ENCODE measurements around the gene TRIO.

The TRIO gene

DNA sequence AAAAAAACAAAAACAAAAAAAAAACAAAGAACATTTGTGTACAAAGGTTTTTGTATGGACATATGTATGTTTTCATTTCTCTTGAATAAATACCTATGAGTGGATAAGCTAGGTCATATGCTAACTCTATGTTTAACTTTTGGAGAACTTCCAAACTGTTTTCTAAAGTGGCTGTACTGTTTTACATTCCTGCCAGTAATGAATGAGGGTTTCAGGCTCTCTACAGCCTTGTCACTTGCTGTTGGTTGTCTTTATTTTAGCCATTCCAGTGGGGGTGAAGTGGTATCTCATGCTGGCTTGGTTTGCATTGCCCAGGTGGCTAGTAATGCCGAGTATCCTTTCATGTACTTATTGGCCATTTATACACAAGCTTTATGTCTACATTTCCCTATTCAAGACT is 9.1 kb upstream of the TRIO start:
- TF ChIP-seq, protein P1, sequence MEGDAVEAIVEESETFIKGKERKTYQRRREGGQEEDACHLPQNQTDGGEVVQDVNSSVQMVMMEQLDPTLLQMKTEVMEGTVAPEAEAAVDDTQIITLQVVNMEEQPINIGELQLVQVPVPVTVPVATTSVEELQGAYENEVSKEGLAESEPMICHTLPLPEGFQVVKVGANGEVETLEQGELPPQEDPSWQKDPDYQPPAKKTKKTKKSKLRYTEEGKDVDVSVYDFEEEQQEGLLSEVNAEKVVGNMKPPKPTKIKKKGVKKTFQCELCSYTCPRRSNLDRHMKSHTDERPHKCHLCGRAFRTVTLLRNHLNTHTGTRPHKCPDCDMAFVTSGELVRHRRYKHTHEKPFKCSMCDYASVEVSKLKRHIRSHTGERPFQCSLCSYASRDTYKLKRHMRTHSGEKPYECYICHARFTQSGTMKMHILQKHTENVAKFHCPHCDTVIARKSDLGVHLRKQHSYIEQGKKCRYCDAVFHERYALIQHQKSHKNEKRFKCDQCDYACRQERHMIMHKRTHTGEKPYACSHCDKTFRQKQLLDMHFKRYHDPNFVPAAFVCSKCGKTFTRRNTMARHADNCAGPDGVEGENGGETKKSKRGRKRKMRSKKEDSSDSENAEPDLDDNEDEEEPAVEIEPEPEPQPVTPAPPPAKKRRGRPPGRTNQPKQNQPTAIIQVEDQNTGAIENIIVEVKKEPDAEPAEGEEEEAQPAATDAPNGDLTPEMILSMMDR (IDR thresholded peaks at IDR 0.05; ENCODE audit: low read depth, low read length), result no peak
- DNase-seq (ENCODE audit: extremely low read depth, low read depth), result no peak

DNA sequence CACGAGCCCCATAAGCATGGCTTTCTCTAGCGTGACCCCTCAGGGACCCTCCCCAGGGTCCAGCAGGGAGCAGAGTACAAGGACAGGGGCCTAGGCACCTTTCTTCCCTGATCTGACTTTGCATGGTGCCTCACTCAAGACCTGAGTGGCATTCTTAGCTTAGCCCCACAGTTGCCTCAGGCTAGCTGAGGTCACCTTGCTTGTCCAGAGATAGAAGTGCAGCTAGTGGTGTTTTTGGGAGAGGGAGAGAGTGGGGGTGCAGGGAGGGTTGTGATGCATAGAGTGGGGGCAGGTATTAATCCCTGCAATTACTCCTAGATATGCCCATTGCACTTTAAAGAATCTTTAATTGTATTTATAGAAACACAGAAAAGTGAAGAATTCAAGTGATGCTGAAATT is 8.4 kb upstream of the TRIO start:
- TF ChIP-seq, protein P1 (IDR thresholded peaks at IDR 0.05; ENCODE audit: low read depth, low read length), result no peak
- no peak for DNase-seq (ENCODE audit: extremely low read depth, low read depth)

DNA sequence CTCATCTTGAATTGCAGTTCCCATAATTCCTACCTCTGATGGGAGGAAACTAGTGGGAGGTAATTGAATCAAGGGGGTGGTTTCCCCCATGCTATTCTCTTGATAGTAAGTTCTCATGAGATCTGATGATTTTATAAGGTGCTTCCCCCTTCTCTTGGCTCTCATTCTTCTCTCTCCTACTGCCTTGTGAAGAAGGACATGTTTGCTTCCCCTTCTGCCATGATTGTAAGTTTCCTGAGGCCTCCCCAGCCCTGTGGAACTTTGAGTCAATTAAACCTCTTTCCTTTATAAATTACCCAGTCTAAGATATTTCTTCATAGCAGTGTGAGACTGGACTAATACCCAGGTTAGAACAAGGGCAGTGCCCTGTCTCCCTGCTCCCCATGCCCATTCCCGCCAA is 7.5 kb upstream of the TRIO start:
- TF ChIP-seq, protein P1 (IDR thresholded peaks at IDR 0.05; ENCODE audit: low read depth, low read length), result no peak
- DNase-seq (ENCODE audit: extremely low read depth, low read depth), result no peak

DNA sequence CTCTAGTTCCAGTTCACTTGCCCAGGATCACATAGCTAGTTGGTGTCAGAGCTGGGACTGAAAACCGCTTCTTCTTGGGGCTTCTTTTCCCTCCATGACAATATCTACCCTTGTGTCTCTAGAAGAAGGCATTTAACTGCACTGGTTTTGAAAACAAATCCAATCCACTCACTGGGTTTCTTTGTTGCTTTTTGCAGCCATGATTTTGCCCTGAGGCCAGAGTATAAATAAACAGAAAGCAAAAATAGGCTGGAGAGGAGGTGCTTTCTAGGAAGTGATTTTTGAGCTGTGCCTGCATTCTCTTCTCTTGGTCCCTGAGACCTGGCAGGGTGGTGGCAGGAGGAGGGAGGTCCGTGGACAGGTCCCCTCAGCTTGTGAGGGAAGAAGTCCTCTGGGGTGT is 6.9 kb upstream of the TRIO start:
- no peak for DNase-seq (ENCODE audit: extremely low read depth, low read depth)

DNA sequence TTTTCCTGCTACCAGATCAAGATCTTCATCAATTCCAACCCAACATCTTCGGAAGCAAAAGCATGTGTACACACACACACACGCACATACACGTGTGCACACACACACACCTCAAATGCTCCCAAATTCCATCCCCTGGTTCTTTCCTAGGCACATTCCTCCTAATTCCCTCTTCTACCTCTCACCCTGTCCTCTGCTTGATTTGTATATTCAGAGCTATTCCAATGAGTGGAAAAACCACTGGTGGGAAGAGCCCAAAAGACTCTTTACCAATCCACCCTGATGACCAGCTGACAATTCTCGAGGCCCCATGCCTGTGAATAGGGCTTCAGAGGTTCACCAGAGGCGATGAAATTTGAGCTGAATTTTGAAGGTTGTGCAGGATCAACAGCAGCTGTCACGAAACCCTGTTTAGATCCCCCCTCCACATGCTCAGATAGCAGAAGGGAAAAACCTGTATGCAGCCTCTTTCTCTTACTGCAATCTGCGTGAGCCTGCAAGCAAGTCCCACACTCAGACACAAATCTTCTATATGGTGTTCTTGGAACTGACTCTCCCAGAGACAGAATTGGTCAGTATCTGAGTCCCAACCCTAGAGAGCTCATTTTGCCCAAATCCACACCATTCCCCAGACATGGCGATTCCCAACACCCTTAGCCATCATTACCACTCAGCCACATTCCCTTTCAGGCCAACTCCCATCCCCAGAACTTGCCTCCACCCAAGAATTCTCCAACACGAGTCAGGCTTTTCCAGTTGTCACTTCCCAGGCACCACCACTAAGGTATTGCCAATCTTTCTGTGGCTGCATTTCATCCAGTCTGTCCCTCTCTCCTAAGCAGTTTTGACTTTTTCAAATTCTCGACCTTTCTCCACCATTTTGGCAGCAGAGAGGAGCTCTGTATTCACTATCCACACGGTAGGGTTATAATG is 4.3 kb upstream of the TRIO start:
- TF ChIP-seq, protein P1 (IDR thresholded peaks at IDR 0.05; ENCODE audit: low read depth, low read length), result no peak
- no peak for DNase-seq (ENCODE audit: extremely low read depth, low read depth)

More for the DNA sequence above, 6.9 kb upstream of the TRIO start:
- TF ChIP-seq, protein P1 (IDR thresholded peaks at IDR 0.05; ENCODE audit: low read depth, low read length), result no peak

DNA sequence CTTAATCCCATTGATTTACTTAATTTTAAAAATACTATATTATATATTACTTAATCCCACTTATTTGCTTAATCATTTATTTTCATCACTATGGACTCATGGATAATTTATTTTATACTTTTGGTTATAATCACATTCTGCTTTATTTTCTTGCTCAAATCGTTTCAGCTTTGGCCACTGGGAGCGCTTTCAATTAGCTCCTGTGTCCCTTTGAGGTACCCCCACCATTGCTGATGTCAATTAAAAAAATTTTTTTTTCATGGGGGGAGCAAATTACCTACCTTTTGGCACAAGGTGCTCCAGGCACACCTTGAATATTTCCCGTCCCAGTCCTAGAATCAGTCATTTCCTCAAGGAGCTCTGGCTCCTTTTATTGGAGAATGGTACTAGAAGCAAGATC is 1.4 kb upstream of the TRIO start:
- TF ChIP-seq, protein P1 (IDR thresholded peaks at IDR 0.05; ENCODE audit: low read depth, low read length), result no peak
- no peak for DNase-seq (ENCODE audit: extremely low read depth, low read depth)

DNA sequence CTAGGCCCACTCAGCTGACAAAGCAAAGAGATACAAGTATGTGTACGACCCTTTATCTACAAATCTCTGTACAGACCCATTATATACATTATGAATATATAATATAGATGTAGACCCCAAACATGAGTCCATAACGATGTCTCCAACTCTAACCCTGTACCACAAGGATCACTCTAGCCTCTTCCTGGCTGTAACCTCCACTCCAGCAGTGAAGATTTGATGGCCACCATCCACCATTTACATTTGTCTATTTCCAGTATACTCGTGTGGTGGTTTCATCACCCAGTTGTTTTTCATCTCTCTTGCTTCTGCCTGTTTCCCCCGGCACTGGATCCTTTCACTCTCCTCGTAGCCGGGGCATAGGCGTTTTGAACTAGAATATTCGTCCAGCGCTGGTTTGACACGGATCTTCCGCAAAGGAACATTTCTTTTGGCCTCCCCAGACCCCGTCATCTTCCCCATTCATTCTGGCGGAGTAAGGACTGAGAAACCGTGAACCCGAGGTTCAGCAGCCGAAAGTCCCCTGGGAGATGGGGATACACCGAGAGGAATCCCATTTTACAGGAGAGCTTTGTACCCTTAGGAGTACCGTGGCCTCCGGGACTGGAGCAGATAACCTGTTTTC is 828 bp upstream of the TRIO start:
- TF ChIP-seq, protein P1 (IDR thresholded peaks at IDR 0.05; ENCODE audit: low read depth, low read length), result no peak
- DNase-seq (ENCODE audit: extremely low read depth, low read depth), result no peak

All from AG09319 (cell line).